GM10248 (cell line): ENCODE results near the gene PCED1B.

Source experiments
- CTCF ChIA-PET: fragments of 300-600 bp; sonication (Branson Sonifier 250); formaldehyde crosslinking; extraction: SDS; loops from one replicate; lab custom pipeline; 2021; ENCODE audit warnings: antibody characterized with exemption; lab: Yijun Ruan, JAX
- POLR2A ChIA-PET: fragments of 350-650 bp; sonication (Branson Sonifier 250); formaldehyde crosslinking; extraction: SDS; loops from one replicate; lab custom pipeline; 2020; ENCODE audit warnings: antibody characterized with exemption; lab: Yijun Ruan, JAX
- DNase-seq: peaks from one replicate; pipeline ENCODE4 v3.0.0; 2012; ENCODE audit errors: extremely low spot score
- TF ChIP-seq, protein P1 (sequence below): IDR thresholded peaks from 2 replicates; pipeline ENCODE4 v1.5.1; 2012; ENCODE audit warnings: mild to moderate bottlenecking, low read depth; ENCODE audit errors: extremely low read depth, missing control alignments, control extremely low read depth

The PCED1B gene

DNA sequence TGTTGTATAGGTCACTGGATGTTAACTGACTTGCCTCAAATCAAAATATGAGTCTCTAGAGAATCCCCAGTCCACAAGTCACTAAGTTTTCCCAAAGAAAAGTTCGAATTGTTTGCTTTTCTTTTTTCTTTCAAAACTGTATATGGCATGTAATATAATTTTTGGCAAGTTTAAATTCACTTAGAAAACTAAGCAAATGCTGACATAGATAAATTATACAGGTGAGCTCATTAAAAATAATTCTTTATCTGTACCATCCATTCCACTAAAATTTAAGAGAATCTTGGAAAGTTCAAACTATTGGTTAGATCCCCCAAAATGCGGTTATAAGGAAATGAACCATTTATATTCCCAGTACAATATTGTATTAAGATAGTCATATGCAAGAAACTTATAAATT is 145.9 kb downstream of the PCED1B start:
- CTCF ChIA-PET: no interaction called here
- TF ChIP-seq, protein P1, sequence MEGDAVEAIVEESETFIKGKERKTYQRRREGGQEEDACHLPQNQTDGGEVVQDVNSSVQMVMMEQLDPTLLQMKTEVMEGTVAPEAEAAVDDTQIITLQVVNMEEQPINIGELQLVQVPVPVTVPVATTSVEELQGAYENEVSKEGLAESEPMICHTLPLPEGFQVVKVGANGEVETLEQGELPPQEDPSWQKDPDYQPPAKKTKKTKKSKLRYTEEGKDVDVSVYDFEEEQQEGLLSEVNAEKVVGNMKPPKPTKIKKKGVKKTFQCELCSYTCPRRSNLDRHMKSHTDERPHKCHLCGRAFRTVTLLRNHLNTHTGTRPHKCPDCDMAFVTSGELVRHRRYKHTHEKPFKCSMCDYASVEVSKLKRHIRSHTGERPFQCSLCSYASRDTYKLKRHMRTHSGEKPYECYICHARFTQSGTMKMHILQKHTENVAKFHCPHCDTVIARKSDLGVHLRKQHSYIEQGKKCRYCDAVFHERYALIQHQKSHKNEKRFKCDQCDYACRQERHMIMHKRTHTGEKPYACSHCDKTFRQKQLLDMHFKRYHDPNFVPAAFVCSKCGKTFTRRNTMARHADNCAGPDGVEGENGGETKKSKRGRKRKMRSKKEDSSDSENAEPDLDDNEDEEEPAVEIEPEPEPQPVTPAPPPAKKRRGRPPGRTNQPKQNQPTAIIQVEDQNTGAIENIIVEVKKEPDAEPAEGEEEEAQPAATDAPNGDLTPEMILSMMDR: no peak
- DNase-seq: no peak
- POLR2A ChIA-PET: no interaction called here

DNA sequence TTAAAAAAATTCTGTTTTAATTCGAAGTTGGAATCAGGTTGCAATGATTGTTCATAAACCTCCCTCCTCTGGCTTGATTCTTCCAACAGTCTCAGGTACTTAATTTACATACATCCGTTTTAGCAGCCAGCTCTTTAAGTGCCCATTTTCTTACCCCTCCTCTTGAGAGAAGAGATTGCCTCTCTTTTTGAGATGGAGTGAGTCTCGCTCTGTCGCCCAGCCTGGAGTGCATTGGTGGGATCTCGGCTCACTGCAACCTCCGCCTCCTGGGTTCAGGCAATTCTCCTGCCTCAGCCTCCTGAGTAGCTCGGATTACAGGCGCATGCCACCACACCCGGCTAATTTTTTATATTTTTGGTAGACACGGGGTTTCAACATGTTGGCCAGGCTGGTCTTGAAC is 146.8 kb downstream of the PCED1B start:
- TF ChIP-seq, protein P1: no peak
- ChIA-PET POLR2A (no interaction called here), CTCF (interaction anchor here (1.0 to 1.4 kb wide), 2 partner anchors 10 to 13 kb away, joined by 3 to 4 read pairs; no protein-coding TSS in a partner anchor)
- no peak for DNase-seq

- TF ChIP-seq, protein P1: no peak
- ChIA-PET POLR2A (no interaction called here), CTCF (interaction anchor here (2.5 kb wide), 1 partner anchor 10 kb away, joined by 10 read pairs; no protein-coding TSS in a partner anchor)
- DNase-seq: no peak
These were observed 149.4 kb downstream of the PCED1B start for GRCh38 chr12:47228802-47229201.

DNA sequence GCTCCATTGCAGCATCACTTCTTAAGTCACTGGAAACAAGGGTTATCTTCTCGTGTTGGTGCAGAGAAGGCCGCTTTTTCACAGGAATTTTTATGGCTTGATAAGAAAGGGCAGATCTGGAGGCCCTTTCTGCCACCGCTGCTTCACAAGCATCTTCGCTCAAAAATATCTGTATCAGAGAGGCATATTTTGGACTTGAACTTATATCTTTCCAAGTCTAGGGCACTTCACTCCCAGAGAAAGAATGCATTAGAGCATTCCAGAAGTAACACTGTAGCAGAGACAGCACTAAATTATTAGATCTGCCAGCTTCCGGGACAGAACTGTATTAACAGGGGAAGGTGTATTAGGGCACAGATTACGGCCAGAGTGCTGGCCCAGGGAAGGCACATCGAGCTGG is 152.0 kb downstream of the PCED1B start:
- TF ChIP-seq, protein P1: no peak
- ChIA-PET POLR2A (no interaction called here), CTCF (no interaction called here)
- DNase-seq: no peak

DNA sequence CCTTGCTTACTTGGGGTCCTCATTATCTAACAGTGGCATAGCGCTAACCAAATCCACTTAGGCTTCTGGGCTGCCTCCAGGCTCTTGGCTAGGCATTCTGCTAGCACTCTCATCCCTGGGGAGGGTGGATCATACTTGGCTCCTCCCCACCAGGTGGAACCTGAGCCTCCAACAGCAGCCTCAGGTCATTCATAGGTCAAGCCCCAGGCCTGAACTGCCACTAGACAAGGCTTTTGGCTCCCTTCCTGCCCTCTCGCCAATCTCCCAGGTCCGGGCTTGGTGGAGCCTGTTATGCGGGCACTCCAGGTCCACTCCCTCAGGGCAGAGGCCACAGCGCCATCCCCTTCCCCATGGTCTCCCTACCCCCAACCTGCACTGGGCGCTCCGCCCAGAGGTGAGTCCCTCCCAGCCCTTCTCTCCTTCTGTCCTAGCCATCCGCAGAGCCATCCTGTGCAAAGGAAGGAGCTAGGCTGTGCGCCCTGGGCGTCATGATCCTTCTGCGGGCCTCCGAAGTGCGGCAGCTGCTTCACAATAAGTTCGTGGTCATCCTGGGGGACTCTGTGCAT is 155.2 kb downstream of the PCED1B start:
- ChIA-PET CTCF (interaction anchor here (1.3 kb wide), 1 partner anchor 27 kb away, joined by 4 read pairs; no protein-coding TSS in a partner anchor), POLR2A (no interaction called here)
- TF ChIP-seq, protein P1: no peak
- DNase-seq: no peak

- POLR2A ChIA-PET: no interaction called here
- DNase-seq: no peak
- CTCF ChIA-PET: interaction anchor here (1.3 kb wide), 1 partner anchor 28 kb away, joined by 4 read pairs; no protein-coding TSS in a partner anchor
- TF ChIP-seq, protein P1: no peak
These were observed 156.0 kb downstream of the PCED1B start for GRCh38 chr12:47235258-47236040.
